DOHH2 (cell line): ENCODE measurements around the gene PRDX4.

Experiments
- EZH2phosphoT487 ChIP-seq: fragments of 200-600 bp; sonication (generic); IDR thresholded peaks from 2 replicates; pipeline ENCODE4 v1.6.1; 2017; ENCODE audit warnings: borderline replicate concordance, mild to moderate bottlenecking, antibody characterized with exemption, low read length, moderate library complexity, mixed read lengths
- TF ChIP-seq, protein P1 (sequence below): fragments of 200-600 bp; sonication (generic); IDR thresholded peaks from one replicate; pipeline ENCODE4 v1.5.1; 2014; ENCODE audit warnings: antibody characterized with exemption, mild to moderate bottlenecking, low read depth, low read length; ENCODE audit not compliant: poor library complexity, severe bottlenecking

DNA sequence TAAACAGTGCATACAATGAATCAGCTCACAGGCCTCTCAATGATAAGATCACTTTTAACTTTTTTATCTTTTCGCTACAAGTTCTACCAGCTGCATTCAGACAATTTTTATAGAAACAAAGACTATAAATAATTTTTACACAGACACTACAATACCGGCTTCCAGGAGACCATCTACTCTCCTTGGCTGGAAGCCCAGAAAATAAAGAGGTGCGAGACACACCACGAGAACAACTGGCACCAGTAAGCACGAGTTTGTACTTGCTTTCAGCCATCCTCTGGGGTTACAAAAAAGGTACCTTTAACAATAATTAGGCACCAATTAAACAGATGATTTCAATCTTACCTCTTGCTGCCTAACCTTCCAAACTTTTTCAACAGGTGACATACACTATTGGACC, 11.2 kb upstream of the PRDX4 start:
- TF ChIP-seq, protein P1, sequence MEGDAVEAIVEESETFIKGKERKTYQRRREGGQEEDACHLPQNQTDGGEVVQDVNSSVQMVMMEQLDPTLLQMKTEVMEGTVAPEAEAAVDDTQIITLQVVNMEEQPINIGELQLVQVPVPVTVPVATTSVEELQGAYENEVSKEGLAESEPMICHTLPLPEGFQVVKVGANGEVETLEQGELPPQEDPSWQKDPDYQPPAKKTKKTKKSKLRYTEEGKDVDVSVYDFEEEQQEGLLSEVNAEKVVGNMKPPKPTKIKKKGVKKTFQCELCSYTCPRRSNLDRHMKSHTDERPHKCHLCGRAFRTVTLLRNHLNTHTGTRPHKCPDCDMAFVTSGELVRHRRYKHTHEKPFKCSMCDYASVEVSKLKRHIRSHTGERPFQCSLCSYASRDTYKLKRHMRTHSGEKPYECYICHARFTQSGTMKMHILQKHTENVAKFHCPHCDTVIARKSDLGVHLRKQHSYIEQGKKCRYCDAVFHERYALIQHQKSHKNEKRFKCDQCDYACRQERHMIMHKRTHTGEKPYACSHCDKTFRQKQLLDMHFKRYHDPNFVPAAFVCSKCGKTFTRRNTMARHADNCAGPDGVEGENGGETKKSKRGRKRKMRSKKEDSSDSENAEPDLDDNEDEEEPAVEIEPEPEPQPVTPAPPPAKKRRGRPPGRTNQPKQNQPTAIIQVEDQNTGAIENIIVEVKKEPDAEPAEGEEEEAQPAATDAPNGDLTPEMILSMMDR = no peak
- no peak for TF ChIP-seq EZH2phosphoT487
